ENCODE measurements around the gene AP2A2.
A peak's percentile ranks its signal among the peaks of the same experiment; 100 is the strongest.

The AP2A2 gene
- 44.5 to 77.6 reads per million in 2 experiments for total RNA-seq

- peak; percentile 85 for DNase-seq (ENCODE audit: low read depth)
Measured at GRCh38 chr11:925496-926301, at the start of gene AP2A2. Gene AP2A2, plus strand, starts transcription at chr11:925870. Its CDS starts 152 bp downstream, at chr11:926022.

GRCh38 chr11:876545-876944, 49.1 kb upstream of the AP2A2 start:
- DNase-seq (ENCODE audit: low read depth): no peak

GRCh38 chr11:877565-877964, 48.1 kb upstream of the AP2A2 start:
- DNase-seq (ENCODE audit: low read depth): no peak

- DNase-seq (ENCODE audit: low read depth): no peak
Measured at GRCh38 chr11:880447-880846, 45.2 kb upstream of the AP2A2 start.

GRCh38 chr11:882596-882995, 43.1 kb upstream of the AP2A2 start:
- DNase-seq (ENCODE audit: low read depth): no peak

- DNase-seq (ENCODE audit: low read depth): no peak
Measured at GRCh38 chr11:883527-883926, 42.1 kb upstream of the AP2A2 start.

- DNase-seq (ENCODE audit: low read depth): no peak
Measured at GRCh38 chr11:884578-885070, 41.0 kb upstream of the AP2A2 start.

- no peak for DNase-seq (ENCODE audit: low read depth)
Measured at GRCh38 chr11:886568-886967, 39.1 kb upstream of the AP2A2 start.

- no peak for DNase-seq (ENCODE audit: low read depth)
Measured at GRCh38 chr11:887589-887988, 38.1 kb upstream of the AP2A2 start.

- no peak for DNase-seq (ENCODE audit: low read depth)
Measured at GRCh38 chr11:888310-889212, 37.1 kb upstream of the AP2A2 start.

GRCh38 chr11:889257-889656, 36.4 kb upstream of the AP2A2 start:
- no peak for DNase-seq (ENCODE audit: low read depth)

- no peak for DNase-seq (ENCODE audit: low read depth)
Measured at GRCh38 chr11:889687-890475, 35.8 kb upstream of the AP2A2 start.

- no peak for DNase-seq (ENCODE audit: low read depth)
Measured at GRCh38 chr11:890794-891540, 34.7 kb upstream of the AP2A2 start.

GRCh38 chr11:893008-893654, 32.5 kb upstream of the AP2A2 start:
- no peak for DNase-seq (ENCODE audit: low read depth)

- no peak for DNase-seq (ENCODE audit: low read depth)
Measured at GRCh38 chr11:894575-895201, 31.0 kb upstream of the AP2A2 start.

GRCh38 chr11:895331-896110, 30.1 kb upstream of the AP2A2 start:
- DNase-seq (ENCODE audit: low read depth): no peak

- no peak for DNase-seq (ENCODE audit: low read depth)
Measured at GRCh38 chr11:897253-898142, 28.2 kb upstream of the AP2A2 start.

- no peak for DNase-seq (ENCODE audit: low read depth)
Measured at GRCh38 chr11:898143-898511, 27.5 kb upstream of the AP2A2 start.
